Astrocyte (in vitro differentiated cells and primary cell): Measurements from ENCODE around the gene ABCG8.

Experiments
- EZH2 ChIP-seq: IDR thresholded peaks from 2 replicates; pipeline ENCODE4 v1.6.1; 2012; ENCODE audit warnings: mild to moderate bottlenecking, low read length, inconsistent platforms; ENCODE audit not compliant: insufficient read depth
- TF ChIP-seq, protein P1 (sequence below): IDR thresholded peaks from 2 replicates; pipeline ENCODE4 v1.5.1; 2011; ENCODE audit warnings: low read depth, mild to moderate bottlenecking, inconsistent platforms, low read length, moderate library complexity; ENCODE audit not compliant: insufficient read depth

DNA sequence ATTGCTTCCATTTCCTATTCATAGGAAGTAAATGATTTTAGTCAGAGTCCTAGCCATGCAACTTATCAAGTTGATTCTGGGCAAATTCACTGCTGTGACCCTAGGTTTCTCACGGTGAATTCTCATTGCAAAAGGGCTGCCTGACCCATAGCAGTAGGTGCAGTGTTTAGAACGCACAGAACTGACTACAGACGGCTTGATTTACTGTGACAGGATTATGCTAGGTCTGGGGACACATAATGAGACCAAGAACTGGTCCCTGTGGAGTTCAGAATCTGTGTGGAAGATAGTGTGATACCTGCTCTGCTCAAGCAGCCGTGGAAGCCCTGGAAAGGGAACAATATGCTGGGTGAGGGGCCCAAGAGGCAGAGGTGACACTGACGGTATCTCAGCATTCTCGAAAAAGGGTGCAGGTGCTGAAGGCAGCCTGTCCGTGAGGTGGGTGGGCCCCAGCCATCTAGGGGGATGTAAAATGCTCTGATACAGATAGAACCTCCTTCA is 46.4 kb downstream of the ABCG8 start:
- TF ChIP-seq, protein P1, sequence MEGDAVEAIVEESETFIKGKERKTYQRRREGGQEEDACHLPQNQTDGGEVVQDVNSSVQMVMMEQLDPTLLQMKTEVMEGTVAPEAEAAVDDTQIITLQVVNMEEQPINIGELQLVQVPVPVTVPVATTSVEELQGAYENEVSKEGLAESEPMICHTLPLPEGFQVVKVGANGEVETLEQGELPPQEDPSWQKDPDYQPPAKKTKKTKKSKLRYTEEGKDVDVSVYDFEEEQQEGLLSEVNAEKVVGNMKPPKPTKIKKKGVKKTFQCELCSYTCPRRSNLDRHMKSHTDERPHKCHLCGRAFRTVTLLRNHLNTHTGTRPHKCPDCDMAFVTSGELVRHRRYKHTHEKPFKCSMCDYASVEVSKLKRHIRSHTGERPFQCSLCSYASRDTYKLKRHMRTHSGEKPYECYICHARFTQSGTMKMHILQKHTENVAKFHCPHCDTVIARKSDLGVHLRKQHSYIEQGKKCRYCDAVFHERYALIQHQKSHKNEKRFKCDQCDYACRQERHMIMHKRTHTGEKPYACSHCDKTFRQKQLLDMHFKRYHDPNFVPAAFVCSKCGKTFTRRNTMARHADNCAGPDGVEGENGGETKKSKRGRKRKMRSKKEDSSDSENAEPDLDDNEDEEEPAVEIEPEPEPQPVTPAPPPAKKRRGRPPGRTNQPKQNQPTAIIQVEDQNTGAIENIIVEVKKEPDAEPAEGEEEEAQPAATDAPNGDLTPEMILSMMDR: no peak
- no peak for TF ChIP-seq EZH2
